Lower lobe of right lung (tissue), 2 donors: Measurements from ENCODE around the gene SNX24. TPM values are rescaled to one million over a fixed set of nuclear protein-coding genes. Genes with fewer than 3 reads are reported as not detected.

Source experiments
- ATAC-seq, 2 donors: fragments of 200-7000 bp; cut with Tn5 transposase; one replicate each; pipeline ENCODE4 v1.9.1; 2020 to 2022; ENCODE audit warnings: mild to moderate bottlenecking in 2 of 2, moderate library complexity in 2 of 2
- DNase-seq: peaks from one replicate; pipeline ENCODE4 v3.0.0-alpha.2; 2020
- H3K27ac ChIP-seq: fragments of 200-600 bp; one replicate; pipeline ENCODE4 v1.8.0; 2022
- H3K27me3 ChIP-seq: fragments of 200-600 bp; one replicate; pipeline ENCODE4 v1.8.0; 2022; ENCODE audit warnings: low read depth
- H3K36me3 ChIP-seq: fragments of 200-600 bp; one replicate; pipeline ENCODE4 v1.8.0; 2022; ENCODE audit warnings: mild to moderate bottlenecking
- H3K4me1 ChIP-seq: fragments of 200-600 bp; one replicate; pipeline ENCODE4 v1.8.0; 2022
- H3K4me3 ChIP-seq: fragments of 200-600 bp; one replicate; pipeline ENCODE4 v1.8.0; 2022; ENCODE audit warnings: mild to moderate bottlenecking
- H3K9me3 ChIP-seq: fragments of 200-600 bp; one replicate; pipeline ENCODE4 v1.8.0; 2022
- intact Hi-C: fragments of 100-400 bp; cut with DNase I; formaldehyde crosslinking; loops from one replicate; pipeline ENCODE4 v1.11.0; 2022
- total RNA-seq: library from RNA; stranded (reverse); fragmentation: NEBNext Ultra II Directional; extraction: Animal tissue kit (Norgen Biotek cat#: 25700); gene quantifications from one replicate; pipeline ENCODE4 v1.2.1, GENCODE V29; 2021
- TF ChIP-seq, protein P1 (sequence below): fragments of 200-600 bp; IDR thresholded peaks from one replicate; pipeline ENCODE4 v1.8.0; 2022; ENCODE audit warnings: antibody characterized with exemption, mild to moderate bottlenecking
- donor health status: DM: no; HTN: yes; CAD: no; lungs with severe emphysema.

The SNX24 gene
- total RNA-seq, 1 donor from 2014 or later = 26.7 TPM

DNA sequence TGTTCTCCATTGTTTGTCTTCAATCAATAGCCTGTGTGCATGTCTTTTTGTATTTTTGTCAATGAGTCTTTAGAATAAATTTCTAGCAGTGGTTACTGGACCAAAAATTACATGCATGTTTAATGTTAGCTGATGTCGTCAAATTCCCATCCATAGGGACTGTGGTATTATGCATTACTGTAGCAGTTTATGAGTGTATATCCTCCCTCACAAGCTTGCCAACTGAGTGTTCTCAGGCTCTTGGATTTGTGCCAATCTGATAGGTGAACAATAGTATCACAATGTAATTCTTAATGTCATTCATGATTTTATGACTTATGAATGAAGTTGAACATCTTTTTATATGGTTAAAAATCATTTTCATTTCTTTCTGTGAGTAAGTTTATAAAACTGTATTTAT is 13.0 kb downstream of the SNX24 start:
- Histone ChIP-seq H3K4me1 (no peaks in the 10 kb centered on the region), H3K9me3 (no peaks in the 10 kb centered on the region), H3K36me3 (no peaks in the 10 kb centered on the region), H3K27ac (no peak overlapping the region), H3K27me3 (no peaks in the 10 kb centered on the region), H3K4me3 (no peak overlapping the region)
- no peak for DNase-seq
- intact Hi-C loops = no loop called here
- TF ChIP-seq, protein P1, sequence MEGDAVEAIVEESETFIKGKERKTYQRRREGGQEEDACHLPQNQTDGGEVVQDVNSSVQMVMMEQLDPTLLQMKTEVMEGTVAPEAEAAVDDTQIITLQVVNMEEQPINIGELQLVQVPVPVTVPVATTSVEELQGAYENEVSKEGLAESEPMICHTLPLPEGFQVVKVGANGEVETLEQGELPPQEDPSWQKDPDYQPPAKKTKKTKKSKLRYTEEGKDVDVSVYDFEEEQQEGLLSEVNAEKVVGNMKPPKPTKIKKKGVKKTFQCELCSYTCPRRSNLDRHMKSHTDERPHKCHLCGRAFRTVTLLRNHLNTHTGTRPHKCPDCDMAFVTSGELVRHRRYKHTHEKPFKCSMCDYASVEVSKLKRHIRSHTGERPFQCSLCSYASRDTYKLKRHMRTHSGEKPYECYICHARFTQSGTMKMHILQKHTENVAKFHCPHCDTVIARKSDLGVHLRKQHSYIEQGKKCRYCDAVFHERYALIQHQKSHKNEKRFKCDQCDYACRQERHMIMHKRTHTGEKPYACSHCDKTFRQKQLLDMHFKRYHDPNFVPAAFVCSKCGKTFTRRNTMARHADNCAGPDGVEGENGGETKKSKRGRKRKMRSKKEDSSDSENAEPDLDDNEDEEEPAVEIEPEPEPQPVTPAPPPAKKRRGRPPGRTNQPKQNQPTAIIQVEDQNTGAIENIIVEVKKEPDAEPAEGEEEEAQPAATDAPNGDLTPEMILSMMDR = no peak
- no peak for ATAC-seq

DNA sequence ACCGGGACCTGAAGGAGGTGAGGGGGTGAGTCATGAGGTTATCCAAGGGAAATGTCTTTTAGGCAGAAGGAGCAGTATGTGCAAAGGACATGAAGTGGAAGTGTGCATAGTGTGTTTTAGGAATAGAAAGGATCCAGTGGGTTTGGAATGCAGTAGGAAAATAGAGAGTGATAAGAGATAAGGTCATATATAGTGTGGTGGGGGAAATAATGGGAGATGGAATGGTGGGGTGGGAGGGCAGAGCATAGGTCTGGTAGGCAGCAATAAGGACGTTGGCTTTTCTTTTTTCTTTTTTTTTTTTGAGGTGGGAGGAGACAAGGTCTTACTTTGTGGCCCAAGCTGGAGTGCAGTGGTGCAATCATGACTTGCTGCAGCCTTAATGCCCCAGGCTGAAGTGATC is 17.8 kb downstream of the SNX24 start:
- ATAC-seq = no peak
- Histone ChIP-seq H3K4me1 (no peaks in the 10 kb centered on the region), H3K36me3 (no peaks in the 10 kb centered on the region), H3K9me3 (no peaks in the 10 kb centered on the region), H3K27me3 (no peaks in the 10 kb centered on the region), H3K4me3 (no peak overlapping the region), H3K27ac (no peak overlapping the region)
- intact Hi-C loops = no loop called here
- DNase-seq = no peak
- TF ChIP-seq, protein P1 = no peak

DNA sequence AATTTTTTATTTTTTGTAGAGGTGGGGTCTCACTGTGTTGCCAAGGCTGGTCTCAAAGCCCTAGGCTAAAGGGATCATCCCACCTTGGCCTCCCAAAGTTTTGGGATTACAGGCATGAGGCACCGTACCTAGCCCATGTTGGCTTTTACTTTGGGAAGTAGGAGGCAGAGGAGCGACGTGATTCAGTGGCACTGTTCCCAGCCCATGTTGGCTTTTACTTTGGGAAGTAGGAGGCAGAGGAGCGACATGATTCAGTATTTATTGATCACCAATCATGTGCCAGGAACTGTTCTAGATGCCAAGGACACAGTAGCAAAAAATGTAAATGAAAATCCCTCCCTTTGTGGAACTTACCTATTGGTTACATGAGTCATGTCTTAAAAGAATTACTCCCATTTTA is 18.3 kb downstream of the SNX24 start:
- Histone ChIP-seq H3K36me3 (peaks cover under 1% of the 10 kb centered on the region), H3K4me1 (no peaks in the 10 kb centered on the region), H3K27ac (no peak overlapping the region), H3K4me3 (no peak overlapping the region), H3K27me3 (no peaks in the 10 kb centered on the region), H3K9me3 (no peaks in the 10 kb centered on the region)
- DNase-seq (no peak), ATAC-seq (no peak)
- intact Hi-C loops = no loop called here
- TF ChIP-seq, protein P1 = no peak

DNA sequence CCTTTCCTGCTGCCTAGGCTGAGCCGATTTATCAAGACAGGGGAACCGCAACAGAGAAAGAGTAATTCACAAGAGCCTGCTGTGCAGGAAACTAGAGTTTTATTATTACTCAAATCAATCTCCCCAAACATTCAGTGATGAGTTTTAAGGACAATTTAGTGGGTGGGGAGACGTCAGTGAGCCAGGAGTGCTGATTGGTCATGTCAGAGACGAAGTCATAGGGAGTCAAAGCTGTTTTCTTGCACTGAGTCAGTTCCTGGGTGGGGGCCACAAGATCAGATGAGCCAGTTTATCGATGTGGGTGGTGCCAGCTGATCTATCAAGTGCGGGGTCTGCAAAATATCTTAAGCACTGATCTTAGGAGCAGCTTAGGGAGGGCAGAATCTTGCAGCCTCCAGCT is 19.0 kb downstream of the SNX24 start:
- H3K27ac ChIP-seq = no peak overlapping the region
- H3K4me3 ChIP-seq = no peak overlapping the region
- H3K4me1 ChIP-seq = no peaks in the 10 kb centered on the region
- TF ChIP-seq, protein P1 = no peak
- no peaks in the 10 kb centered on the region for H3K9me3 ChIP-seq
- peaks cover 4% of the 10 kb centered on the region for H3K36me3 ChIP-seq
- ATAC-seq (no peak), DNase-seq (no peak)
- intact Hi-C loops = no loop called here
- no peaks in the 10 kb centered on the region for H3K27me3 ChIP-seq

DNA sequence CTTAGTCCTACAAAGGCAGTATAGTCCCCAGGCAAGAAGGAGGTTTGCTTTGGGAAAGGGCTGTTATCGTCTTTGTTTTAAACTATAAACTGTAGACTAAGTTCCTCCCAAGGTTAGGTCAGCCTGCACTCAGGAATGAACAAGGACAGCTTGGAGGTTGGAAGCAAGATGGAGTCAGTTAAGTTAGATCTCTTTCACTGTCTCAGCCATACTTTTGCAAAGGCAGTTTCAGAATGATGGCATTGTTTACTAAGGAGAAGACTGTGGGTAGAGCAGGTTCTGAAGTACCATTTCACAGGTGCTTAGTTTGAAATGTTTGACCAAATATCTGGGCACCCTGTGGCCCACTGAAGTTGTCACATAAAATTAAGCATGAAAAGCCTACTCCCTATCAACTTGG is 19.4 kb downstream of the SNX24 start:
- peaks cover 4% of the 10 kb centered on the region for H3K36me3 ChIP-seq
- TF ChIP-seq, protein P1 = no peak

More for the DNA sequence above, 19.4 kb downstream of the SNX24 start:
- DNase-seq (no peak), ATAC-seq (no peak)
- no peak overlapping the region for H3K27ac ChIP-seq
- no peaks in the 10 kb centered on the region for H3K27me3 ChIP-seq
- intact Hi-C loops = no loop called here
- no peaks in the 10 kb centered on the region for H3K9me3 ChIP-seq
- H3K4me3 ChIP-seq = no peak overlapping the region
- no peaks in the 10 kb centered on the region for H3K4me1 ChIP-seq
